Stimulated activated CD4-positive, alpha-beta T cell treated with anti-CD3 and anti-CD28 coated beads, Interleukin-1b, Interleukin-23, amount 100 ng/mL, for 1 hour (primary cell): ENCODE results near the gene GAS7.

Experiments
- DNase-seq, 2 donors: peaks; one replicate each; pipeline ENCODE4 v3.0.0-alpha.2; 2020; ENCODE audit warnings: low read depth in 2 of 2

The GAS7 gene

DNA sequence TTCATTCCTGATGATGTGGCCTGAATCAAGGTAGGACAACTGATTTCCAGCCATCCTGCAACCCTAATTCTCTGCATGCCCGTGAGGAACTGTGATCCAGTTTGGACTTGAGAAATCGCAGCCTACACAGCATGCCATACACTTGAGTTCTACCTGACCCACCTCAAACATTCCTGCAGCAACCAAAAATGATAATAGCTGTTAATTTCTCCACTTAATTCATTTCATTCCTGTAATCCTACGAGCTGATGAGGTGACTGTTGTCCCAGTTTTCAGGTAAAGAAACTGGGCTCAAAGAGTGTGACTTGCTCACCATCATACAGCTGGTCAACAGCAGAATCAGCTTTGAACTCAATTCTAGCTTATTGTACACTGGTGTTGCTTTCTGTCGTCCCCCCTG lies 2.2 kb upstream of the GAS7 start:
- no peak for DNase-seq

DNA sequence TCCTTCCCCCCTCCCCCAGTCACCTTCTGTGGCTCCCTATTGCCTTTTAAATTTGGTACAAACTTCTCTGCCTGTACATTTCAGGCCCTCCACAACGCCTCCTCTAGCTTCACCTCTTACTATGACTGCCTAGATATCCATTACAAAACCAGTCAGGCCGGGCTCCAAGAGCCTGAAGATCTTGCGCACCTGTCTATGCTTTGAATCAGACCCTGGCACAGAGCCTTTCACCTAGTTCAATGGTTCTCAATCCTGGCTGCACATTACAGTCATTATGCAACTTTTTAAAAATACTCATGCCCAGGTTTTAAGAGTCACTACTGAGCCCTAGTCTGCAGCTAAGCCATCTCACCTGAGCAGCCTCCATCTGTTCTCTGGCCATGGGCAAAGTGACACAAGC lies 1.6 kb upstream of the GAS7 start:
- no peak for DNase-seq

DNA sequence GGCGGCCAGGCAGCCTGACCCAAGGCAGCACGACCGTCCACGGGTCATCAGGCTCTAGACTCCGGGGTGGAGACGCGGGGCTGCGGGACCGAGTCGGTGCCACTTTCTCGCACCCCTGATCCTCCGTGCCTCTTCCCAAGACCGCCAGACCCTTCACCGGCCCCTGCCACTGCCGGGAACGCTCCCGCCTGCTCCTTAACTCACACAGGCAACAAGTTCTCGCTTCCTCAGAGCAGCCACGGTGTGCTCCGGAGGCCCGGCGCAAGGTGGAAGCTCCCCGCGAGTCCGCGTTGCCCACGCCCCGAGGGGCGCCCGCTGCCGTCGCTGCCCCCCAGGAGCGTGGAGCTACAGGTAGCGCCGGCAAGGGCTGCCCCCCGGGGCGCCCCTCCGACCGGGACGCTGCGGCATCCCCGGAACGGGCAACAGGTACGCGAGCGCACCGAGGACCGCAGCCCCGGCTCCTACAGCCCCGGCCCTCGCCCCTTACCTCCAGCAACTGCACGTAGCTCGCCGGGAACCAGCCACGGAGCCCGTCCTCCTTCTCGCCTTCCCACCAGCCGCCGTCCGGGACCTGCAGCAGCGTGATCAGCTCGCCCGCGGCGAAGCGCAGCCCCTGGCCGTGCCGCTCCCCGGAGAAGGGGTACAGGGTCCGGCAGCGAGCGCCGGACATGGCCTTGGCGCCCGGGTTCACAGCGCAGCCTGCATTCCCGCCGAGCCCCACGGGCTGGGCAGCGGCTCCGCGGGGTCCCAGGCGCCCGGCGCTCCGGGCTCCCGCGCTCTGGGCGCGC lies 491 bp downstream of the GAS7 start:
- DNase-seq = no peak

DNA sequence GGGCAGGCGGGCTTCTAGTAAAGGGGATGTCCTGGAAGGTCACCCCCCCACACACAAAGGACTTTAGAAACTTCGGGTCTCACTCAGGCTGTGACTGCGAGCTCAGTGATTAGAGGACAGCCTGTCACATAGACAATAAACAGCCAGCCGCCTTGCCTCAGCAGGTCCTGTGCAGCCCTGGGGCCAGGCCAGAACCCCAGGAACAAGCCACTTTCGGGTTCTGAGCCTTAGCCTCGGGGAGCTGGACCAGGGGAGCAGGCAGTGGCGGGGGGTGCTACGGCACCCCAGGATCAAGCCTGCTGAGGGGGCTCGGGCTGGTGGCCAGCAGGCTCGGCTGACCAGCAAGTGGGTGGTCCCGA lies 1.1 kb downstream of the GAS7 start:
- DNase-seq = no peak

DNA sequence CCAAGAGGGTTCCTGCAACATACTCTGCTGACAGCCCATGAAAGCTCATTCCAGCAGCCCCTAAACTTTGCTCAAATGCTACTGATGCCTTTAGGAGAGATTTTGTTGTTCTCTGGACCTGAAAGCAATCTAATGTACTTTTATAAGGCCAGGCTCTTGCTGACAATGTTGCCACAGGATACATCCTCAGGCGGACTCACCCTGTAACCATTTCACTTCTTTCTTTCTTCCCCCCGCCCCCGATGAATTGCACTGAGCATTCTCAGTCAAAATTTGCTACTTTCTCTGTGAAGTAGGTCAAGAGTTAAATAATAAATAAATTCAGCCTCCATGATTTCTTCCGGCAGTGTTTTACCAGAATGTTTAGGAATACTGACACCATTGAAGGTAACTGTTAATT lies 1.5 kb downstream of the GAS7 start:
- no peak for DNase-seq

DNA sequence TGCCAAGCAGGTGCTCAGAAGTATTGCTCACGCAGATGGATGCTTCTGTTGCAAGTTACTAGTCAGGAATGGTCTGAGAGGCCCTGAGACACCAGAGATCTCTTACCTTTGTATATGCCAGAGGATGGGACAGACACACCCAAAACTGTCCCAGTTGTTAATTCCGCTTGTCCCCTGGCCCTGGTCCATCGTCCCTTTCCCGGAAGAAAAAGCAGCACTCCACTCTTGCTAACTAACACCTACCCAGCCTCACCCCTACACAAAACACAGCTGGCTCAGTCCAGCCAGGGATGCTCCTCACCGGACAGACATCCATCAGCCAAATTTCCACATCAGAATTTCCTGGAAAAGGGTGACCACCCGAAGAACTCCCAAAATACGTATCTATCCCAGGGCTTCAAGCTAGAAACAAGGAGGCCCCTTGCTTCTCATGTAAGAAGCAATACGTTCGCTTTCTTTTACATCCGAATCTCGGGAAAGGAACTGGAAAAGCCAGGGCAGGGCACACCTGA lies 2.0 kb downstream of the GAS7 start:
- DNase-seq = no peak

DNA sequence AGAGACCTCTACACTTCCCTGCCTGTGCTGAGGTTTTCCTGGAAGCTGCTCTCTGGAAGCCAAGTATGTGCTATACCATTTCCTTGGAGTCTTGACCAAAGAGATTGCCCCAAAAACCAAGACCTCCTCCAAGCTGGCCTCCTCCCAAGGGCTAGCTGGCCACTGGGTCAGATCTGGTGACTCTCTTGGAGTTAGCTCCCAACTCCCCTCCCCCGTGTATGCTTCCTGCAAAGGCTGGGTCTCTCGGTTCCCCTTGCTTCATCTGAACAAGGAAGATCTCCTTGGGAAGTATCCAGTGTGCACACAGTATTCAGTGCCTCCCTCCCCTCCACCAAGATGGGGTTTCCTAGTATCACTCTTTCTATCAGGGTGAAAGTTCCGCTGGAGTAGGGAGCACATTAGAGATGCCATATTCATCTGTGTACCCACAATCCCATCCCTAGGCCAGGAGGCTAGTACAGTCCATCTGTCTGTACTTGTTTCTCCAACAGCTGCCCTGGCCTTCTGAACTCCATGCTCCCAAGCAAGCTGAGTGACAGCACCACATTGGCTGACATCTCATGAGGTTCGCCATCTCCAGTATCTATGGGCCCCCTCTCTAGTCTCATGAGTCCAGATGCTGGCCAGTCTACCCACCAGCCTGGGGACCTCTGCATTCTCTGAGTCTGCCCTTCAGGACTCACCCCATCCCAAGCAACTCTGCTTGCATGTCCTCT lies 3.2 kb downstream of the GAS7 start:
- no peak for DNase-seq

DNA sequence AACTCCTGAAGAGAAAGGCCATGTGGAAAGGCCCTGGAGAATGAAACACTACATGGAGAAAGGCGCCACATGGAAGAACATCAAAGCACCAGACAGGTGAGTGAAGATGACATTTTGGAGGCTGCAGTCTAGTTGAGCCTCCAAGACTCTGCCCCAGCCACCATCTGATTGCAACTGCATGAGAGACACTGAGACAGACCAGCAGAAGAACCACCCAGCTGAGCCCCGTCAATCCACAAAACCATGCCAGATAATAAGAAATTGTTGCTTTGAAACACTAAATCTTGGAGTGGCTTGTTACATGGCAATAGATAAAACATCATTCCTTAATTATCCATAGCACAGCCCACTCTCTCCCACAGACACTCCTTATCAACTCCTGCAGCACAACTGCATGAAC lies 4.8 kb downstream of the GAS7 start:
- DNase-seq = no peak

DNA sequence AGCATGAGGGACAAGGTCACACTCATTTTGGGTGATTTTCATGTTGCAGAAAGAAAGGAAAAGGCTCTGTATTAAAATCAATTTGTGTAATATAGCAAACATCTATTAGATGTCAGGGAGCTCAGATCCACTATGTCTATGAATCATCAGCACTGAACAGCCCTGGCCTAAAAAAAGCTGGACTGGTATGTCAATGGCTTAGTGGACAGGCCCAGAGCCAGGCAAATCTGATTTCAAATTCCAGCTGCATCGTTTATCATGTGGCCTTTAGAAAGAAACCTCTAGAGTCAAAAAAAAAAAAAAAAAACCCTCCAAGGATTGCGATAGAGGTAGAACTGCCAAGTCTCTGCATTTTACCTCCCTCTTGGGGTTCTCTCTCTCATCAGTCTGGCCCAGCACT lies 5.4 kb downstream of the GAS7 start:
- DNase-seq = no peak

DNA sequence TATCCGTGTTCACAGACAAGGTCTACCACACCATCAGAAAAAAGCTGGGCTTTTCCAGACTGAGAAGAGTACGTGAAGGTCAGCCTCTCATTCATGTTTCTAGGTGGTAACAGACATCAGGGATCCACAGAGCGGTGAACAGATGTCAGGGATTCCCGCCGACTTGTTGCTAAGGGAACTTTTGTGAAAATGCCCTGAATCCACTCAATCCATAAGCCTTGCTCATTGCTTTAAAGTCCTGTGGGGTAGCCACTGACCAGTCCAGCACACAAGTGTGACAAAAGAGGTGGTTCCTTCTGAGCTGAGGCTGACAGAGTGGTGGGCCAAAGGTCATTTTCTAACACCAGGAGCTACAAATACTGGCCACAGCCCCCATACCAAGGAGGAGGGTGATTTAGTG lies 5.9 kb downstream of the GAS7 start:
- no peak for DNase-seq

DNA sequence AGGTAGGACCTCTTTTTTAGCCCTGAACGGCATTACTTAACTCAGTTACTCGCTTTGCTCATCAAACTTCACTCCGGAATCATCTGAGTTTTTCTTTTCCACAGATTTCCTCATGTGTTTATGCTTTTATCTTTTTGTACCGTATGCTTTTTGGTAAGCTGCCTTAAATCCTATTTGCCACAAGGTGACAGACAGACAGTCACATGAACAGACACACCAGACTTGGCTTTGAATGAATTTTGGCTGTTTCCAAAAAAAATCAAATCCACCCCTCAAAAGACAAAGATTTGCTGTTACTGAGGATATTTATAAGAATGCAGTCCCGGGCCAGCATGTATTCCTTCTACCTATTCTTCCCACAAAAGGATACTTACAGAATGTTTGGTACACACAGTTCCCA lies 10.9 kb downstream of the GAS7 start:
- no peak for DNase-seq

DNA sequence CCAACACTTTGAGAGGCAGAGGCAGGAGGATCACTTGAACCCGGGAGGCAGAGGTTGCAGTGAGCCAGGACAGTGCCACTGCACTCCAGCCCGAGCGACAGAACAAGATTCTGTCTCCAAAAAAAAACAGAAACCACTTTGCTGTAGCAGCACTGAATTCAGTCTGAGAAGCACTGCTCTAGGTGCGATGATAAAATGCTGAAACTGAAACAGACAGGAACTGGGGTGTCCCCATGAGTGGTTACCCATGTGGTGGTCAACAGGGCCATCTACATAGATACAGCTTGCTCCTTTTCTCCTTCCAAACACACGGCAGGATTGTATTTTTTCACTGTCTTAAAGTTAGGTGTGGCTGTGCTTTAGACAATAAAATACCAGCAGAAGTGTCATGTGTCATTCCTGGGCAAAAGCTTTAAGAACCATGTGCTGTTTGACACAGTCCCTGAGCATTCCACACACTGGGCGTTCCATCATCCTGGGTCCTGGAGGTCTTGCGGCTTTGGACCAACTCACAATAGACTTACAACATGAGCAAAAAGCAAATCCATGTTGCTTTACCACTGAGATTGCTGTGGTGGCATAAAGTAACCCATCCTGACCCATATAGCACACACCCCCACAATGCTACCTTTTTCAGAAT lies 11.5 kb downstream of the GAS7 start:
- DNase-seq = no peak

DNA sequence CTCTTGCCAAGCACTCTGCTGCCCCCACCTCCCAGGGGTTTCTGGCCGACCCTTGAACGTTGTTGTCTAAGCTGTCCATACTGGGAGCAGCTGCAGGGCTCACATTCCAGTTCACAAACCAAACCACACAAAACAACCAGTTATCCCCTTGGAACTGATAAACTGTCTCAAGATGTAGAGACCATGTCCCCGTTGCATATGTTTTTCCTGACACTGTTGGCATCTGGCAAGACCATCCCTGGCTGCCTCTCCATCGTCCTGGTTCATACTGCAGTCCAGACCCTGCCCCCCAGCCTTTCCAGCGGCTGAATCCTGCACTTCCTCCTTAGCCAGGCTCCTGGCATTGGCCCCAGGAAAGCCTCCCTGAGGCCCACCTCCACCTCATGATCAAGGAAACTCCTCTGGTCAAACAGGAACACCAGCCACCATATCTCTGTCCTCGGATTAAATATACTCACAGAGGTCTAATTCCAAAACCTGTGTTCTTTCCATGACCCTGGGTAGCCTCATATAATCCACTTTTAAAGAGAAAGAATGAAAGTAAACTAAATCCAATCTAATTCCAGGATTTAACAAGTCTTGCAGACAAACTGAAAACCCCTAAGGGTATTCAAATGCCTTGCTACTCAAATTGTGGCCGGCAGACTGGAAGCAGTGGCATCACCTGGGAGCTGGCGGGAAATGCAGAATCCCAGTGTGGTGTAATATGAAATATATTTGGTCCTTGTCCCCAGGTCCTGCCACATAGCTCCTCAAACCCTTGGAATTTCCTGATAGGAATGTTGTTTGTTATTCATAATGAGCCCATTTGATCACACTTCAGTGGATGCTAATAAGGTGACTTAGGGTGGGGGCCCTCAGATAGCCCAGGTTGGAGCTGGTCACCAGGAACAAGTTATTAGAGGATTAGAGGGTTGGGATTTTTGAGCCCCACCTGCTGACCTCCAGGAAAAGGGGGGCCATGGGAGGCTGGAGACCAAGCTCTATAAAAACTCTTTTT lies 14.2 kb downstream of the GAS7 start:
- no peak for DNase-seq

DNA sequence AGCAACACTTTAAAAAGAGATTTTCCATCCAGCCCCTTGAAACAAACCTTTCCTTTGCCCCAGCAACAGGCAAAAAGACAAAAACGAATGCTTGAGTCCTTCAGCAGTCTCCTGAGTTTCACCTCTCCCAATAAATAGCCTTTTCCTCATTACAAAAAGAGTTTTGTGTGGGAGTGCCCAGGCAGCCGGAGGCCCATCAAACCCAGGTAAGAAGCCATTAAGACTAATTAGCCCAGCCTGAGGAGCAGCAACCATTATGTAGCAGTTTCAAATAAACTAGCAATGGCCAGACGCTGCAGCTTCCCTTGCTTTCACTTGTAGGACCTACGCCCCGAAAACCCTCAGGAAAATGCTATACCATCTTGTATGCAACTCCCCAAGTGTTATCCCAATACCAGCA lies 15.6 kb downstream of the GAS7 start:
- DNase-seq = no peak

DNA sequence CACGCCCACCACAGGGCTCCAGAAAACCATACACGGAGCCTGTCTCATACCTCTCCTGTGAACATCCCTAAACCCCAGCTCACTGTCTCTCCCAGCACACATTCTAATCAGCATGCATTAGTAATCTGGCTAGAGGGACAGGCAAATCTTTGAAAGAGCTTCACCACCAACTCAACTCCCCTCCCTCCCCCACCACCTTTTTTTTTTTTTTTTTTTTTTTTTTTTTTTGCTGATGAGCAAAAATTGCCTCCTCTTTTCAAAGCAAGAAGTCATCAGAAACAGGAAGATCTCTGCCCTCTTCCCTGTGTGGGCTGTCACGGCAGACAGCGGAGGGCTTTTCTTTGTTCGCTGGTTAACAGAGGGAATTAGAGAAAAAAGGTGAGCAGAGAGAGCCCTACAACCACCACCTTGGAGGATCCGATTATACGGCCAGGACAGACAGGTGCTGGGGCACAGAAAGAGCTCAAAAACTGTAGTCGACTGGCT lies 19.9 kb downstream of the GAS7 start:
- DNase-seq = no peak

DNA sequence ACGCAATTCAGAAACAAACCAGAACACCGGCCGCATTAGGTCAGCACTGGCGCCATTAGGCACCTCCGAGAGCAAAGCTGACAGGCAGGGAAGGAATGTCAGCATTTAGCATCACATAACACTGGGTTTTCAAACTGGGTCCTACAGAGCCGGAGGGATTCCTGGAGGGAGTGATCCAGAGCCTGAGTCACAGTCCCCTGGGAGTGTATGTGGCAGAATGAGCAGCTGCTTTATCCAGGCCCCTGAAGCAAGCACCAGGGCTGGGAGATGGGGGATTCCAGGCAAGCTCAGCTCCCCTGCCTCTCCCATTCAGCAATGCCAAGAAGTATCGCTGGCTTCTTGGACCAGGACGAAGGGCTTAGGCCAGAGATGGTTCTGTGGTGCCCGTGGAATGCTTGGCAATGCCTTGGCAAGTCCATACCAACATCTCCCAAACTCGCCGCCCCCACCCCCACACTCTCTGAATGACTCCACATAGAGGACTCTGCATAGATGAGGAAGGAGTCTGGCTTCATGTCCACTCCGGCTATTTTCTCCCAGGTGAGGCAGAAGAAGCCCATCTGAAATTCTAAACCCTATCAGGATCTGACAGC lies 20.4 kb downstream of the GAS7 start:
- DNase-seq = no peak

DNA sequence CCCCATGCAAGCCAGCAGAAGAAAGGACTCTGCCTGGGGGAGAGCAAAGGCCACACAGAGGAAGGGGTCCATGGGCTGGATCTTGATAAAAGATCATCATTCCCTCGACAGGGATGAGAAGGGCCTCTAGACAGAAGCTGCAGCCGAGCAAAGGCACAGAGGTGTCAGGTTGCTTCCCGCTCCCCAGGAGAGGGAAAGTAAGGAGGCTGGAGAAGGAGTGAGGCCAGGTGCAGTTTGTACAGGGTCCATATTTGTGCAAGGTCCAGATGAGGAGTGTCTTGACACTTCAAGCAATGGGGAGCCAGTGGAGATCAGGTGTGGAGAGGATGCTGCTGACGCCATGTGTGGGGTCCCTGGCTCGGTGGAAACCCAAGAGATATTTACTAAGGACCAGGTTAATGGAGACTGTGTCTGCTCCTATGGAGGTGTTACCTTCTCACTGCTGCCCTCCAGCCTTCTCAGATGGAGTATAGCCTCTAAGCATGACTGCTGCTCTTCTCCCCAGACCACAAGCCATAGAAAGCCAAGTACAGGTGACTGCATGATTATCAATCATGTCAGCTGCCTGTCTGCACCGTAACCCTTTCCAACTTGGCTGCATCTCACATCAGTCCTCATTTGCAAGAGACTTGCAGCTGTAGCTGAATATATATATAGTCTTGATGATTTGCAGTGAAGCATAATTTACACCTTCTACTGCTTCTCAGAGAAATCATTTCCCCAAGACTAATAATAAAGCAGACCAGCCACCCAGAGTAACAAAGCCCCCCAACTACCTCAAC lies 21.1 kb downstream of the GAS7 start:
- DNase-seq = no peak

DNA sequence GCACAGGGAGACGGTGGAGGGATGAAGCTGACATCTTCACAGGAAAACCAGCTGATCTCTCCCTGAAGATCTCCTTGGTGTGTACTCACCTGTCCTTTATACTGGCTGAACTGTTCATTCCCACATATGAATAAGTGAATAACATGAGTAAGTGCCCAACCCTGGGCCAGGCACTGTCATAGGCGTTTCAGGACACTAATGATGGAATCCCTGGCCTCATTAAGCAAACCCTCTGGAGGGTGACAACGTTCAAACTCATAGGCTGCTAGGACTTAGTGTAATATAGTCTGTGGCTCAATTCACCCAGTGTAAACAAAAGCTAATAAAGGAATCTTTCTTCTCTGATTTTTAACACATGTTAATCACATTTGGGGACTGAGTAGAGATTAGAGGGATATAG lies 24.5 kb downstream of the GAS7 start:
- DNase-seq = no peak

DNA sequence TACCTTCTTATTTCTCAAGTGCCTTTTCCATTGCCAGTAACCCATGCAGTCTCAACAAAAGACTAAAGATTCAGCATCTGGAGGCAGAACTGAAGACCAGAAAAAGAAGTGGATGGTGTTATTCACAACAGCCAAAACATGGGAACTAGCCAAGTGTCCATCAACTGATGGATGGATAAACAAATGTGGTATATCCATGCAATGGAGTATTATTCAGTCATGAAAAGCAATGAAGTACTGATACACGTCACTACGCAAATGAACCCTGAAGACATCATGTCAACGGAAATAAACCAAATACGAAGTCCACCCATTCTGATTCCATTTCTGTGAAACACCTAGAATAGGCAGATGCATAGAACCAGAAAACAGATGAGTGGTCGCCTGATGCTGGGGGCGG lies 25.6 kb downstream of the GAS7 start:
- DNase-seq = no peak

DNA sequence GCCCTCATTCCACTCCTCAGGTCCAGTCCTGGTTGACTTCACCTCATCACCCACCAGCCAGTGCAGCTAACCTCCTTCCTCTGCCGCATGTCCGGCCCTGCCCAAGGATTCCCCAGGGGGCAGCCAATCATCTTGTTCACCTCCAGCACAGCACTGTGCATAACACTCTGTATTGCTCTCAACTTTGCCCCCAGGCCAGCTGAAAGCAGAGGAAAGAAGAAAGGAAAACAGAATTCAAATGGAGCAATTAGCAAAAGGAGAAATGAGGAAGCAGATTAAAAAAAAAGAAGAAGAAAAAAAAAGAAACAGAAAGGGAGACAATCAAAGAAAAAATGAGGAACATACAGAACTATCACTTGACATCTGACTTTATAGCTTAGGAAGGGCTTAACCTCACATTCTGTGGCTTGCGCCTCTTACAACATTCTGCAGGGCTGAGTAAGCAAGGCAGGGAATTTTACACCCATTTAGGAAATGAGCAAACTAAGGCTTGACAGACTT lies 26.1 kb downstream of the GAS7 start:
- DNase-seq = no peak
